Osteocyte (in vitro differentiated cells): Measurements from ENCODE around the gene OSBPL10. TPM values are rescaled to one million over a fixed set of nuclear protein-coding genes. Genes with fewer than 3 reads are reported as not detected.

Experiments
- DNase-seq: peaks from one replicate; pipeline ENCODE4 v3.0.0; 2021; ENCODE audit warnings: mixed read lengths; ENCODE audit not compliant: unreplicated experiment; ENCODE audit errors: extremely low spot score
- H3K27ac Mint-ChIP-seq: one replicate; pipeline ENCODE4 v1.8.0; 2021; ENCODE audit warnings: mild to moderate bottlenecking, mixed read lengths; ENCODE audit not compliant: unreplicated experiment
- H3K27me3 Mint-ChIP-seq: one replicate; pipeline ENCODE4 v1.8.0; 2021; ENCODE audit warnings: mixed read lengths; ENCODE audit not compliant: unreplicated experiment
- H3K36me3 Mint-ChIP-seq: one replicate; pipeline ENCODE4 v1.8.0; 2021; ENCODE audit warnings: mixed read lengths; ENCODE audit not compliant: unreplicated experiment
- H3K4me1 Mint-ChIP-seq: one replicate; pipeline ENCODE4 v1.8.0; 2021; ENCODE audit warnings: mixed read lengths; ENCODE audit not compliant: unreplicated experiment
- H3K4me3 Mint-ChIP-seq: one replicate; pipeline ENCODE4 v1.8.0; 2021; ENCODE audit warnings: mild to moderate bottlenecking, moderate library complexity, mixed read lengths; ENCODE audit not compliant: unreplicated experiment
- H3K9me3 Mint-ChIP-seq: one replicate; pipeline ENCODE4 v1.8.0; 2021; ENCODE audit warnings: mixed read lengths; ENCODE audit not compliant: unreplicated experiment
- total RNA-seq: library from RNA; stranded (reverse); gene quantifications from 2 replicates; pipeline ENCODE4 v1.2.1, GENCODE V29; 2021
- TF ChIP-seq, protein P1 (sequence below): fragments of 200-600 bp; sonication (generic); IDR thresholded peaks from 2 replicates; pipeline ENCODE4 v1.5.0; 2021; ENCODE audit warnings: antibody characterized with exemption, mild to moderate bottlenecking, moderate library complexity

The OSBPL10 gene
- total RNA-seq, 1 donor from 2014 or later: 21.7 TPM

DNA sequence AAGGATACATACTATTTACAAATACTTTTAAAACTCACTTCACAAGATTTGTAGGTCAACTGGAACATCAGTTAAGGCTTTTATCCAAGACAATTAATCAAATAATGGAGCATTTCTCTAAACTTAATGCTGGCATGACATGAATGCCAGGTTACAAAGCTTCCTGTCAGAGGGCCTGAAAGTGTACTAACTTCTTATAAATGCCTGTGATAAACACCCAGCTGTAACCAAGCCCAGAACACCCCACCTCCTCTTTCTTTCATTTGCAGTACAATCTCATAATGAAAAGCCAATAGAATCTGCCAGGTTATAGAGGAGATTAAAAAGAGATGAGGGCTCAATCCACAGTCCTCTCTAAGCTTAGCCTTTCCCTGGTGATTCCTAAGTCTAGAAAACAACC is 214.4 kb downstream of the OSBPL10 start:
- H3K4me1 Mint-ChIP-seq: peaks cover 11% of the 10 kb centered on the region
- DNase-seq: no peak
- H3K27me3 Mint-ChIP-seq: no peaks in the 10 kb centered on the region
- H3K9me3 Mint-ChIP-seq: no peaks in the 10 kb centered on the region
- no peaks in the 10 kb centered on the region for H3K36me3 Mint-ChIP-seq
- H3K4me3 Mint-ChIP-seq: no peak overlapping the region
- no peak overlapping the region for H3K27ac Mint-ChIP-seq
- TF ChIP-seq, protein P1, sequence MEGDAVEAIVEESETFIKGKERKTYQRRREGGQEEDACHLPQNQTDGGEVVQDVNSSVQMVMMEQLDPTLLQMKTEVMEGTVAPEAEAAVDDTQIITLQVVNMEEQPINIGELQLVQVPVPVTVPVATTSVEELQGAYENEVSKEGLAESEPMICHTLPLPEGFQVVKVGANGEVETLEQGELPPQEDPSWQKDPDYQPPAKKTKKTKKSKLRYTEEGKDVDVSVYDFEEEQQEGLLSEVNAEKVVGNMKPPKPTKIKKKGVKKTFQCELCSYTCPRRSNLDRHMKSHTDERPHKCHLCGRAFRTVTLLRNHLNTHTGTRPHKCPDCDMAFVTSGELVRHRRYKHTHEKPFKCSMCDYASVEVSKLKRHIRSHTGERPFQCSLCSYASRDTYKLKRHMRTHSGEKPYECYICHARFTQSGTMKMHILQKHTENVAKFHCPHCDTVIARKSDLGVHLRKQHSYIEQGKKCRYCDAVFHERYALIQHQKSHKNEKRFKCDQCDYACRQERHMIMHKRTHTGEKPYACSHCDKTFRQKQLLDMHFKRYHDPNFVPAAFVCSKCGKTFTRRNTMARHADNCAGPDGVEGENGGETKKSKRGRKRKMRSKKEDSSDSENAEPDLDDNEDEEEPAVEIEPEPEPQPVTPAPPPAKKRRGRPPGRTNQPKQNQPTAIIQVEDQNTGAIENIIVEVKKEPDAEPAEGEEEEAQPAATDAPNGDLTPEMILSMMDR: no peak

DNA sequence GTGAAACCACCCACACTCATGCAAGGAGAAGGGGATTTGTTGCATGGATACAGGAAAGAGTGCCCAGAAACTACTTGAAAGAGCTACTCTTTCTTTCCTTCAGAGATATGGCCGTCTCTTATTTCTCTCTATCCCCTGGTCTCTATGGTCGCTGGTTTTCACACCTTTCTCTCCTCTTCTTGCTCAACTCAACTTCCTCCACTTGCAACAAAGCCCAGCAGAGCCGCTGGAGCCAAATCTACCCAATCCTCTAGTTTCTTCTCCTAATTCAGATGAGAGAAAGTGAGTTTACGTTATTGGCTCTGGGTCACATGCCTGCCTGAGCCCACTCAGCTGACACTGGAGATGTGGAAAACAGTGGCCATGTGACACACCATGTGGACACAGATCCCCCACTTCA is 215.2 kb downstream of the OSBPL10 start:
- no peak for DNase-seq
- TF ChIP-seq, protein P1: no peak
- no peaks in the 10 kb centered on the region for H3K27me3 Mint-ChIP-seq
- H3K4me3 Mint-ChIP-seq: no peak overlapping the region
- no peaks in the 10 kb centered on the region for H3K36me3 Mint-ChIP-seq
- no peak overlapping the region for H3K27ac Mint-ChIP-seq
- peaks cover 11% of the 10 kb centered on the region for H3K4me1 Mint-ChIP-seq
- no peaks in the 10 kb centered on the region for H3K9me3 Mint-ChIP-seq

DNA sequence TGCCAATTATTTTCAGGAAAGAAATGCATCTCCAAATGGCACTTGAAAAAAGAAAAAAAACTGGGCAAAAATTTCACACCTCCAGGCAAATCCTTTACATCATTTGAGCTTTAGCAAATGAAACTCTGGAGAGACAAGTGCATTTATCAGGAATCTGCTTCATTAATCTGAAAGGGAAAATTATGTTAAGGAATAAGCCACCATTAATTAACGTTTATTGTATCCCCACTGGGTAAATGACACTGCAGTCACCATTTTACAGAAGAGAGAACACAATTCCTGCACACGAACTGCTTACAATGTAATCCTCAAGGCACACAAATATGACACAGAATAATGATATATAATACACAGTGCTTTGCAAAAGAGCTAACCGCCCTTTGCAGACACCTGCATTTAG is 217.3 kb downstream of the OSBPL10 start:
- peaks cover 9% of the 10 kb centered on the region for H3K4me1 Mint-ChIP-seq

DNA sequence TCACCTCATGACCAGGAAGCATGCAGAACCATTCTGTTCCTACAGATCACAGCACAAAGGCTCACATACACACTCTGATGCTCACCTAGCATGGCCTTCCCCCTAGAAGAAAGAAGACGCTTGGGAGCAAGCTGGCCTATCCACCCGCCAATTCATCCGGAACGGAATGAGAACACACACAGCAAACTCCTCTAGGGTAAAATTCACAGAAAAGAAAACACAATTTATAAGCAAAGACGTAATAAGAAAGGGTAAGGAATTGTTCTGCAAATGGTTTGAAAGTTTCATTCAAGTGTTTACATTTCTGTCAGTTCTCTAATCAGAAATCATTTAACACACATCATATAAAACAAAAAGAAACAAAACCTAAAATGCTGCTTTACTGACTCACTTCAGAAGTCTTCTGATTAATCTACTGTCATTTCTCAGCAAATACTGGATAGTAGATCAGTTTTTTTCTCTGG is 218.1 kb downstream of the OSBPL10 start:
- Mint-ChIP-seq H3K27ac (no peak overlapping the region), H3K9me3 (no peaks in the 10 kb centered on the region), H3K27me3 (no peaks in the 10 kb centered on the region), H3K4me3 (no peak overlapping the region), H3K4me1 (peaks cover 5% of the 10 kb centered on the region), H3K36me3 (no peaks in the 10 kb centered on the region)
- TF ChIP-seq, protein P1: no peak
- DNase-seq: no peak

More for the DNA sequence above, 217.3 kb downstream of the OSBPL10 start:
- no peak overlapping the region for H3K4me3 Mint-ChIP-seq
- H3K27ac Mint-ChIP-seq: no peak overlapping the region
- no peaks in the 10 kb centered on the region for H3K9me3 Mint-ChIP-seq
- DNase-seq: no peak
- H3K27me3 Mint-ChIP-seq: no peaks in the 10 kb centered on the region
- H3K36me3 Mint-ChIP-seq: no peaks in the 10 kb centered on the region
- TF ChIP-seq, protein P1: no peak

DNA sequence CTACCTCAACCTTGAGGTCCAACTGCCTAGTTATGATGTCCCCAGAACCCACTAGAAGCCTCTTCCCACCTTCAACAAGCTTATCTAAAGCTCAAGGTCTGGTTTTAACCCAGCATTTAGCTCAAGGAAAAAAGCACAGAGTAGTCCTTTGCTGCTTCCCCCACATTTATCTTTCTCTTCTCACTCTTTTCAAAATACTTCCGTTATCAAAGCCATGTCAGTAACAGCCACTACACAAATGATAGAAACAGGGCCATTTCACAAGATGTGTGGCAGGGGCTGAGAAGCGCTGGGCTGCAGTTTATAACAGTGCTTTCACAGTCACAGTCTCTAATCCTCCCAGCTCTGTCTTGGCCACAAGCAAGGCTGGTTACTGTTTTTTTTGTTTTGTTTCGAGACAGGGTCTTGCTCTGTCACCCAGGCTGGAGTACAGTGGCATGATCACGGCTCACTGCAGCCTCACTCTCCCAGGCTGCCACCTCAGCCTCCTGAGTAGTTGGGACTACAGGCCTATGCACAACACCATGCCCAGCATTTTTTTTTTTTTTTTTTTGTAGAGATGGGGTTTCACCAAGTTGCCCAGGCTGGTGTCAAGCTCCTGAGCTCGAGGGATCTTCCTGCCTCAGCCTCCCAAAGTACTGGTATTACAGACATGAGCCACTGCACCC is 218.8 kb downstream of the OSBPL10 start:
- Mint-ChIP-seq H3K4me3 (no peak overlapping the region), H3K27me3 (no peaks in the 10 kb centered on the region), H3K36me3 (no peaks in the 10 kb centered on the region), H3K9me3 (no peaks in the 10 kb centered on the region), H3K27ac (no peak overlapping the region), H3K4me1 (peaks cover 5% of the 10 kb centered on the region)
- TF ChIP-seq, protein P1: no peak
- no peak for DNase-seq
